Tibial nerve (tissue), 4 donors: Measurements from ENCODE around the gene ITGA1.

ENCODE experiments used
- CTCF ChIP-seq, 5 experiments: fragments of 200-600 bp in 3 of 5; fragments of 450-650 bp in 2 of 5; sonication (generic) in 3 of 5; IDR thresholded peaks; one replicate each; pipeline ENCODE4 v1.5.1; 2016 to 2019; ENCODE audit warnings: antibody characterized with exemption in 5 of 5, mild to moderate bottlenecking in 3 of 5, moderate library complexity in 2 of 5
- EP300 ChIP-seq, 2 donors: sonication (generic); formaldehyde crosslinking; IDR thresholded peaks; one replicate each; pipeline ENCODE4 v1.6.1; 2017; ENCODE audit warnings: antibody characterized with exemption in 2 of 2, mild to moderate bottlenecking in 1 of 2

GRCh38 chr5:52784737-52785136 is 3.0 kb upstream of the ITGA1 start:
- no peak for TF ChIP-seq CTCF (IDR thresholded peaks at IDR 0.05)
- no peak for TF ChIP-seq EP300 (IDR thresholded peaks at IDR 0.05)
